Breast epithelium (tissue), 4 donors: ENCODE results near the gene ARL3. TPM values are rescaled to one million over a fixed set of nuclear protein-coding genes. Genes with fewer than 3 reads are reported as not detected.
"Not testable (repeated sequence)": the region's sequence is repeated elsewhere in the genome, so short reads cannot be mapped to it uniquely, and the experiment has no call there.

ENCODE experiments used
- DNase-seq, 2 donors: peaks; one replicate each; pipeline ENCODE4 v3.0.0-alpha.2; 2019; ENCODE audit warnings: low spot score in 2 of 2
- H3K27ac ChIP-seq, 2 donors: fragments of 200-600 bp; sonication (generic) in 1 of 2; one replicate each; pipeline ENCODE4 v1.5.1; 2016 to 2019; ENCODE audit warnings: mild to moderate bottlenecking in 1 of 2
- H3K27me3 ChIP-seq, 2 donors: fragments of 200-600 bp; sonication (generic) in 1 of 2; one replicate each; pipeline versions ENCODE4 v1.5.1 to v1.6.0; 2017 to 2019; ENCODE audit warnings: control low read depth in 1 of 2, mild to moderate bottlenecking in 1 of 2
- H3K36me3 ChIP-seq: fragments of 200-600 bp; one replicate; pipeline ENCODE4 v1.5.1; 2019
- H3K4me1 ChIP-seq, 2 donors: fragments of 200-600 bp; sonication (generic); one replicate each; pipeline ENCODE4 v1.5.1; 2016 to 2019; ENCODE audit warnings: control low read depth in 1 of 2
- H3K4me3 ChIP-seq, 3 donors: fragments of 200-600 bp; sonication (generic); 1 replicate in 2 of 3; 2 replicates in 1 of 3; pipeline ENCODE4 v1.5.1; 2016 to 2019; ENCODE audit warnings: mild to moderate bottlenecking in 3 of 3, moderate library complexity in 2 of 3
- H3K9me3 ChIP-seq, 2 donors: fragments of 200-600 bp; sonication (generic) in 1 of 2; one replicate each; pipeline ENCODE4 v1.5.1; 2016 to 2019; ENCODE audit warnings: control low read depth in 1 of 2
- CTCF ChIP-seq, 3 donors: fragments of 450-650 bp; IDR thresholded peaks; one replicate each; pipeline ENCODE4 v1.5.1; 2016 to 2017; ENCODE audit warnings: antibody characterized with exemption in 3 of 3, mild to moderate bottlenecking in 3 of 3, moderate library complexity in 3 of 3
- POLR2A ChIP-seq: fragments of 450-650 bp; IDR thresholded peaks from one replicate; pipeline ENCODE4 v1.6.1; 2016; ENCODE audit warnings: antibody characterized with exemption, mild to moderate bottlenecking, moderate library complexity
- POLR2AphosphoS5 ChIP-seq, 3 donors: sonication (generic); formaldehyde crosslinking; IDR thresholded peaks; one replicate each; pipeline ENCODE4 v1.6.1; 2017; ENCODE audit warnings: antibody characterized with exemption in 3 of 3
- intact Hi-C: fragments of 100-400 bp; cut with DNase I; formaldehyde crosslinking; loops from one replicate; pipeline ENCODE4 v1.15.1; 2023; ENCODE audit warnings: low total_unique reads
- total RNA-seq, 3 donors: library from RNA; depleted of rRNA; stranded (reverse); fragments of >200 nt; gene quantifications; one replicate each; pipeline ENCODE4 v1.1.0, GENCODE V29; 2016

ARL3 gene
- total RNA-seq, 3 donors from 2014 or later: 5.1 to 7.3 (median 5.9) TPM

GRCh38 chr10:102696736-102697135, 17.5 kb downstream of the ARL3 start:
- Histone ChIP-seq H3K4me1 (no peaks in the 10 kb centered on the region), H3K27me3 (no peaks in the 10 kb centered on the region), H3K27ac (no peak overlapping the region), H3K4me3 (no peak overlapping the region), H3K36me3 (no peaks in the 10 kb centered on the region), H3K9me3 (no peaks in the 10 kb centered on the region)
- DNase-seq: no peak
- intact Hi-C loops: no loop called here
- no peak for TF ChIP-seq POLR2AphosphoS5 (IDR thresholded peaks at IDR 0.05)
- no peak for TF ChIP-seq POLR2A
- no peak for TF ChIP-seq CTCF (IDR thresholded peaks at IDR 0.05)

- H3K36me3 ChIP-seq, DNase-seq, H3K27me3 ChIP-seq, H3K27ac ChIP-seq, intact Hi-C loops, H3K9me3 ChIP-seq, H3K4me3 ChIP-seq, H3K4me1 ChIP-seq: not testable (repeated sequence)
Observed at GRCh38 chr10:102695401-102695800, 18.8 kb downstream of the ARL3 start.

- H3K36me3 ChIP-seq: no peaks in the 10 kb centered on the region
Observed at GRCh38 chr10:102691285-102692066, 22.7 kb downstream of the ARL3 start.

GRCh38 chr10:102683736-102684135, 30.5 kb downstream of the ARL3 start:
- peaks cover 0 to 2% of the 10 kb centered on the region in 2 donors for H3K4me1 ChIP-seq
- no peak overlapping the region for H3K4me3 ChIP-seq
- no peak for DNase-seq
- H3K36me3 ChIP-seq: no peaks in the 10 kb centered on the region
- TF ChIP-seq CTCF (IDR thresholded peaks at IDR 0.05): no peak
- TF ChIP-seq POLR2AphosphoS5 (IDR thresholded peaks at IDR 0.05): no peak
- no peak for TF ChIP-seq POLR2A
- H3K9me3 ChIP-seq: no peaks in the 10 kb centered on the region
- H3K27me3 ChIP-seq: no peaks in the 10 kb centered on the region
- H3K27ac ChIP-seq: no peak overlapping the region
- intact Hi-C loops: no loop called here

More at GRCh38 chr10:102691285-102692066, 22.7 kb downstream of the ARL3 start:
- H3K27me3 ChIP-seq: no peaks in the 10 kb centered on the region
- DNase-seq: no peak
- H3K4me1 ChIP-seq: no peaks in the 10 kb centered on the region
- H3K9me3 ChIP-seq: no peaks in the 10 kb centered on the region
- H3K4me3 ChIP-seq: no peak overlapping the region
- TF ChIP-seq POLR2A: no peak
- TF ChIP-seq CTCF (IDR thresholded peaks at IDR 0.05): no peak
- TF ChIP-seq POLR2AphosphoS5 (IDR thresholded peaks at IDR 0.05): no peak
- peak overlapping the region in 1 of 2 donors; percentile 36 for H3K27ac ChIP-seq
- intact Hi-C loops: no loop called here

- intact Hi-C loops: no loop called here
- H3K4me1 ChIP-seq: peaks cover 0 to 6% of the 10 kb centered on the region in 2 donors
- DNase-seq: no peak
- H3K27me3 ChIP-seq: no peaks in the 10 kb centered on the region
- no peaks in the 10 kb centered on the region for H3K36me3 ChIP-seq
- no peaks in the 10 kb centered on the region for H3K9me3 ChIP-seq
- no peak overlapping the region for H3K27ac ChIP-seq
- TF ChIP-seq POLR2AphosphoS5 (IDR thresholded peaks at IDR 0.05): no peak
- no peak for TF ChIP-seq POLR2A
- no peak for TF ChIP-seq CTCF (IDR thresholded peaks at IDR 0.05)
- H3K4me3 ChIP-seq: no peak overlapping the region
Observed at GRCh38 chr10:102682981-102683380, 31.2 kb downstream of the ARL3 start.
